Measurements from ENCODE around the gene SEC16B. TPM values are rescaled to one million over a fixed set of nuclear protein-coding genes. Genes with fewer than 3 reads are reported as not detected.
A peak's percentile ranks its signal among the peaks of the same experiment; 100 is the strongest.

The SEC16B gene
- total RNA-seq, 1 donor from 2014 or later: 3.1 TPM

DNA sequence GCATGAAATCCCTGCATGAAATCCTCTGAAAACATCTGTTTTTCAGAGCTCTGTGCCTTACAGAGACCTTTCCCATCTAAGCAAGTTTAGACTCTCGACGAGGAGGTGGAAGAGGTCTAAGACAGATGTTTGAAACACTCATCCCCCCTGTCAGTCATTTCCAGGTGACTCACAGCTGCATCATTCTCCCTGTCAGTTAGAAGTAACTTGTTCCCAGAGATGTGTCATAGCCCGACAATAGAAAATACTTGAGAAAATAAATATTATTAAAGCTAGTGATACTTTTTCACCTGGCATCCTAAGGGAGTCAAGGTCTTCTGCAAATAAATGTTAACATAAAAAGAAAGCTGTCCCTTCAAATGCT, 41.6 kb upstream of the SEC16B start:
- no peak overlapping the region for H3K27ac Mint-ChIP-seq
- TF ChIP-seq, protein P1, sequence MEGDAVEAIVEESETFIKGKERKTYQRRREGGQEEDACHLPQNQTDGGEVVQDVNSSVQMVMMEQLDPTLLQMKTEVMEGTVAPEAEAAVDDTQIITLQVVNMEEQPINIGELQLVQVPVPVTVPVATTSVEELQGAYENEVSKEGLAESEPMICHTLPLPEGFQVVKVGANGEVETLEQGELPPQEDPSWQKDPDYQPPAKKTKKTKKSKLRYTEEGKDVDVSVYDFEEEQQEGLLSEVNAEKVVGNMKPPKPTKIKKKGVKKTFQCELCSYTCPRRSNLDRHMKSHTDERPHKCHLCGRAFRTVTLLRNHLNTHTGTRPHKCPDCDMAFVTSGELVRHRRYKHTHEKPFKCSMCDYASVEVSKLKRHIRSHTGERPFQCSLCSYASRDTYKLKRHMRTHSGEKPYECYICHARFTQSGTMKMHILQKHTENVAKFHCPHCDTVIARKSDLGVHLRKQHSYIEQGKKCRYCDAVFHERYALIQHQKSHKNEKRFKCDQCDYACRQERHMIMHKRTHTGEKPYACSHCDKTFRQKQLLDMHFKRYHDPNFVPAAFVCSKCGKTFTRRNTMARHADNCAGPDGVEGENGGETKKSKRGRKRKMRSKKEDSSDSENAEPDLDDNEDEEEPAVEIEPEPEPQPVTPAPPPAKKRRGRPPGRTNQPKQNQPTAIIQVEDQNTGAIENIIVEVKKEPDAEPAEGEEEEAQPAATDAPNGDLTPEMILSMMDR (IDR thresholded peaks at IDR 0.05; ENCODE audit: unreplicated experiment): no peak
- DNase-seq (ENCODE audit: low spot score in 2 of 2, unreplicated experiment in 2 of 2): no peak

DNA sequence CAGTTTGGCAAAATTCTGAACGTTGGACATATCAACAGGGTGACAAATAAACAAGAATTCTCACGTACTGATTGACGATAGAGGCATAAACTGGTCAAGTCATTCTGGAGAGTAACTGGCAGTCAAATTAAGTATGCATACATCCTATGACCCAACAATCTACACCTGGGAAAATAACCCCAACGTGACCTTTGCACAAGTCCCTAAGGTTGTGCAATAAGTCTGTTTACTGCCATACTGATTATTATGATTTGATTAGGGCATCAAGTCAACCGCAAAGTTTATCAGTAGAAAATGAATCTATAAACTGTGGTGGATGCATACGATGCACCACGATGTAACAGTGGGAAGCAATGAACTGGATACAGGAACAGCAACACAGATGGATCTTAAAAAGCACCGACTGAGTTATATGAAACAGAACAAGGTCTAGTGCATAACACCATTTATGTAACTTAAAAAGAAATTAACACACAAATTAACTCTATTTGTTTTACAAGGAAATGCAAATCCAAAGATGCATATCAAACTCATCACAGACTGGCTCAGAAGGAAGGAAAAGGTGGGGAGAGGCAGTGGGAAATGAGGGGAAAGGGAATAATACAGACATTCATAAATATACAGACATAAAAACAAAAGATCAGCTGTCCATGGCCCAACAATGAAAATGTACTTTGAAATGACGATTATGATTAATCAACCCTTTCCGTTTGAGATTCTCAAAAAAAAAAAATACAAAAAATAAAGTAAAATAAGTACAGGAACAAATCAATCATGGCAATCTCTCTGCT, 41.0 kb upstream of the SEC16B start:
- H3K36me3 Mint-ChIP-seq: peaks cover 1% of the 10 kb centered on the region
- peaks cover 21% of the 10 kb centered on the region for H3K9me3 Mint-ChIP-seq
- peaks cover 10% of the 10 kb centered on the region for H3K4me1 Mint-ChIP-seq
- TF ChIP-seq, protein P1 (IDR thresholded peaks at IDR 0.05; ENCODE audit: unreplicated experiment): no peak
- H3K4me3 Mint-ChIP-seq: no peak overlapping the region
- H3K27me3 Mint-ChIP-seq (ENCODE audit: low read depth): peaks cover 7% of the 10 kb centered on the region
- no peak for DNase-seq (ENCODE audit: low spot score in 2 of 2, unreplicated experiment in 2 of 2)
- peak overlapping the region; percentile 3 for H3K27ac Mint-ChIP-seq

More for the DNA sequence above, 41.6 kb upstream of the SEC16B start:
- peaks cover 3% of the 10 kb centered on the region for H3K36me3 Mint-ChIP-seq
- H3K27me3 Mint-ChIP-seq (ENCODE audit: low read depth): peaks cover 7% of the 10 kb centered on the region
- peaks cover 27% of the 10 kb centered on the region for H3K9me3 Mint-ChIP-seq
- H3K4me1 Mint-ChIP-seq: peaks cover 10% of the 10 kb centered on the region
- H3K4me3 Mint-ChIP-seq: no peak overlapping the region

DNA sequence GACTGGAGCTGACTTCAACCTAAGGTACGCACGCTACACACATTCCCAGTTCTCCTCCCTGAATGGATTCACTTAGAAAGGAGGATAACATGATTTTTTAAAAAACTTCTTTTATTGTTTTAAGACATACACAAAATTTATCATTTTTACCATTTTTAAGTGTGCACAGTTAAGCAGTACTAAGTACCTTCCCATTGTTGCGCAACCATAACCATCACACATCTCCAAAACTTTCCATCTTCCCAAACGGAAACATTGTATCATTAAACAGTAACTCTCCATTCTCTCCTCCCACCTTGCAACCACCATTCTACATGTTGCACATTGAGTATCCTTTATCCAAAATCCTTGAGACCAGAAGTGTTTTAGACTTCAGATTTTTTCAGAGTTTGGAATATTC, 36.2 kb upstream of the SEC16B start:
- TF ChIP-seq, protein P1 (IDR thresholded peaks at IDR 0.05; ENCODE audit: unreplicated experiment): no peak
- Mint-ChIP-seq H3K4me3 (no peak overlapping the region), H3K4me1 (peaks cover 24% of the 10 kb centered on the region), H3K27me3 (ENCODE audit: low read depth) (no peaks in the 10 kb centered on the region), H3K9me3 (no peaks in the 10 kb centered on the region), H3K36me3 (peaks cover 1% of the 10 kb centered on the region), H3K27ac (no peak overlapping the region)
- DNase-seq (ENCODE audit: low spot score in 2 of 2, unreplicated experiment in 2 of 2): no peak

DNA sequence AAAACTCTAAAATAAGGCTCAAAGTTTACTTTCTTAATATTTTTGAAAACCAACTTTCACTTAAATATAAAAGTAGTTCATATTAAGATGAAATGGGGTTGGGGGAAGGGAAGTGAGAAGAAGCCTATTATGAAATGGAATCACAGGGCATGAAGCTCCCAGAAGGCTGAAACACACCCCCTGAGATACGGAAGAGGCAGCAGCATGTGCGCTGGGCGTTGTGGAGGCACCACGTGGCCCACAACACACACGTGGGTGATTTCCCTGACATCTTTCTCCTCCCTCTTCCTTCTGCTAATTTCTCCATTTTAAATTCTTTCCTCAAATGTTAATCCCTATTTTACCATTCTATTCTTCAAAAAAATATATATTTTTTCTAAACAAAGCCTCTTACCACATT, 35.6 kb upstream of the SEC16B start:
- TF ChIP-seq, protein P1 (IDR thresholded peaks at IDR 0.05; ENCODE audit: unreplicated experiment): no peak
- peaks cover 26% of the 10 kb centered on the region for H3K4me1 Mint-ChIP-seq
- no peak overlapping the region for H3K27ac Mint-ChIP-seq
- H3K27me3 Mint-ChIP-seq (ENCODE audit: low read depth): no peaks in the 10 kb centered on the region
- H3K36me3 Mint-ChIP-seq: peaks cover 1% of the 10 kb centered on the region
- H3K9me3 Mint-ChIP-seq: no peaks in the 10 kb centered on the region
- DNase-seq (ENCODE audit: low spot score in 2 of 2, unreplicated experiment in 2 of 2): no peak
- H3K4me3 Mint-ChIP-seq: no peak overlapping the region

DNA sequence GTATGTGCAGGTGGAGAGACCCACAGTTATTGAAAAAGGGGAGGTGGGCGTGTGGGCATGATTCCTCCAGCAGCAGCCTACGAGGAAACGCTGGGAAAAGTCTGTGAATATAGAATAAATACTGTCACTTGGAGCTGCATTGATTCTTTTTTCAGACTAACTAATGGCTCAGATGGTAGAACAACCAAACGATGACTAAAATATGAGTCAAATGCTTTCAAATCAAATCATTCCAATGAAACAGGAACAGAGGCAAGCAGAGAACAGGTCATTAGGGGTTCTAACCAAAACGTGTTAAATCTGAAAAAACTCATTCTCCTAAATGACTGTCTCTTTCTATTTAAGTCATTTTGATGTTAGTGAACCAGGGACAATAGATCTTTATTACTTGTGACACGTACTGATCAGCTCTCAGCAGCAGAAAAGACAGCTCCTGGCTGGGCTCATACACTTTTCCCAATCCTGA, 35.1 kb upstream of the SEC16B start:
- DNase-seq (ENCODE audit: low spot score in 2 of 2, unreplicated experiment in 2 of 2): no peak
- peaks cover 1% of the 10 kb centered on the region for H3K36me3 Mint-ChIP-seq

More for the DNA sequence above, 35.1 kb upstream of the SEC16B start:
- TF ChIP-seq, protein P1 (IDR thresholded peaks at IDR 0.05; ENCODE audit: unreplicated experiment): no peak
- Mint-ChIP-seq H3K27me3 (ENCODE audit: low read depth) (no peaks in the 10 kb centered on the region), H3K27ac (no peak overlapping the region), H3K9me3 (no peaks in the 10 kb centered on the region), H3K4me1 (peaks cover 26% of the 10 kb centered on the region), H3K4me3 (no peak overlapping the region)
